ENCODE measurements around the gene PTPN11.
"Not testable (repeated sequence)": the region's sequence is repeated elsewhere in the genome, so short reads cannot be mapped to it uniquely, and the experiment has no call there.

Gene PTPN11

DNA sequence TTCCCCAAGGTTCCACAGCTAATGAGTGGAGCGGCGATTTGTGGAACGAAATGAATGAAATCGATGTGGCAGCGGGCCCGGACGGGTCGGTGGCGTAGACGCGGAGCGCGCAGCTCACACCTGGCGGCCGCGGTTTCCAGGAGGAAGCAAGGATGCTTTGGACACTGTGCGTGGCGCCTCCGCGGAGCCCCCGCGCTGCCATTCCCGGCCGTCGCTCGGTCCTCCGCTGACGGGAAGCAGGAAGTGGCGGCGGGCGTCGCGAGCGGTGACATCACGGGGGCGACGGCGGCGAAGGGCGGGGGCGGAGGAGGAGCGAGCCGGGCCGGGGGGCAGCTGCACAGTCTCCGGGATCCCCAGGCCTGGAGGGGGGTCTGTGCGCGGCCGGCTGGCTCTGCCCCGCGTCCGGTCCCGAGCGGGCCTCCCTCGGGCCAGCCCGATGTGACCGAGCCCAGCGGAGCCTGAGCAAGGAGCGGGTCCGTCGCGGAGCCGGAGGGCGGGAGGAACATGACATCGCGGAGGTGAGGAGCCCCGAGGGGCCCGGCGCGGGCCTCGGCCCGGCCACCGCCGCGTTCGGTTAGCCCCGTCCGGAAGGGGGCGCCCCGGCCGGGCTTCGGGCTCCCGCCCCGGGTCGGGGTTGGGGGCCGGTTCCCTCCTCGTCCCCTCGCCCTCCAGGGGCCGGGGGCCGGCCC lies at the start of gene PTPN11:
Gene PTPN11 (plus strand): TSS at position 340 of the 689 bp plus-strand sequence. CDS start 165 bp downstream, at position 505.
- peak; percentile 63 for DNase-seq (ENCODE audit: low spot score)

DNA sequence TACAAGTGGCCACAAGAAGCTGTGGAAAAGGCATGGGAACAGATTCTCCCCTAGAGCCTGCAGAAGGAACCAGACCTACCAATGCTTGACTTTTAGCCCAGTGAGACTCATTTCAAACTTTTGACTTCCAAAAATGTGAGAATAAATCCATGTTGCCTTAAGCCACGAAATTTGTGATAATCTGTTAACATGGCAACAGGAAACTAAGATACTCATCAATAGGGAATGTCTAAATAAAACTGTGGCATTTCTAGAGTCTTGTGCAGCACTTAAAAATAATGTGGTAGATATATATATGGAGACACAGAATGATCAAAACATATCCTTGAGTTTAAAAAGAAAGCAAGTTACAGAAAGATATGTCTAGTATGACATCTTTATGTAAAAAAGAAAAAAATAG lies 48.5 kb upstream of the PTPN11 start:
- DNase-seq (ENCODE audit: low spot score): no peak

DNA sequence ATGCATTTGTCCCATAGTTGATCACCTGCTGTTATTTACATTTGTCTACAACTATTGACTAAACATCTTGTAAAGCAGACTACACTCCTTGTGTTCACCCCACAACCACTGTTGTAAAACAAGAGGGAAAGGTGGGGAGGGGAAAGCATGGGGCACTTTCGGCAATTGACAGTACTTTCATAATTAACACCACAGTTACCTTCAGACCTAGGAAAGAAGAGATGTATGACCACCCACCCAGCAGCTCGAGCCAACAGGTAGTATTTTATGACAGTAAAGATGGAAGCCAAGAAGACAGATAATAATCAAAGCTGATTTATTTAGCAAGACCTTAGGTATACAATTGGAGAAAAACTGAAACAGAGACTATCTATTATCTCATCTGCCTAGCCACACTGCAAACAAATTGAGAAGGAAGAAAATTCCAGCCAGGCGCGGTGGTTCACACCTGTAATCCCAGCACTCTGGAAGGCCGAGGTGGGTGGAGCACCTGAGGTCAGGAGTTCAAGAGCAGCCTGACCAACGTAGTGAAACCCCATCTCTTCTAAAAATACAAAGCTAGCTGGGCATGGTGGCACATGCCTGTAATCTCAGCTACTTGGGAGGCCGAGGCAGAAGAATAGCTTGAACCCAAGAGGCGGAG lies 47.8 kb upstream of the PTPN11 start:
- DNase-seq (ENCODE audit: low spot score): no peak

DNA sequence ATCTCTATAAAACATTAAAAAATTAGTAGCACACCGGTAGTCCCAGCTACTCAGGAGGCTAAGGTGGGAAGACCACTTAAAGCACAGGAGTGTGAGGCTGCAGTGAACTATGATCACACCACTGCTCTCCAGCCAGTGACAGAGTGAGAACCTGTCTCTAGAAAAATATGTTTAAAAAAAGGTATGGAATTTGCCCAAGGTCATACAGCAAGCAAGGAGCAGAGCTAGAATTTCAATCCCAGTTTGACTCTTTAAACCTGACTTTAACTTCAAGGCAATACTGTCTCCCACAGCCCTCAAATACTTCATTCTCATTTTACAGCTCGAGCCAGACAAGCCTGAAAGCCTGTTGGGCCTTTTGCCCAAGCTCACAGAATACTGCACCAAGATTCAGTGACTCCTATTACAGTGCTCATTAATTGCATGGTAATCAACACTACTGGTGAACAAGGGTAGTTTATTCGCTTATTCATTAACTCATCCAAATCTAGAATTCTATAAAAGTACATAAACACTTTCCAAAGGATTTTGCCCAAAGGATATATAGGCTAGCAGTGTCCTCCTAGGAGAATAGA lies 44.5 kb upstream of the PTPN11 start:
- no peak for DNase-seq (ENCODE audit: low spot score)

DNA sequence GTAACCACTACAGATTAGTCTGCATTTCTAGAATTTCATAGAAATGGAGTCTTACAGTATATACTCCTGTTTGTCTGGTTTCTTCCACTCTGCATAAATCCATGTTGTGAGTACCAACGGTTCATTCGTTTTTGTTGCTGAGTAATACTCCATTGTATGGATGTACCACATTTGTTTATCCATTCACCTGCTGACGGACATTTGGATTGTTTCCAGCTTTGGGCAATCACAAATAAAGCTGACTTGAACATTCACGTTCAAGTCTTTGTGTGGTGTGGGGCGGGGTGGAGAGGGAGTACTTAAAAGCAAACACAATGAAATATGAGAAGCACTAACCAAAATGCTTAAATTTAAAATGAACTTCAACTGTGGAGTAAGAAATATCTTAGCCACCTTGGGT lies 43.6 kb upstream of the PTPN11 start:
- no peak for DNase-seq (ENCODE audit: low spot score)

DNA sequence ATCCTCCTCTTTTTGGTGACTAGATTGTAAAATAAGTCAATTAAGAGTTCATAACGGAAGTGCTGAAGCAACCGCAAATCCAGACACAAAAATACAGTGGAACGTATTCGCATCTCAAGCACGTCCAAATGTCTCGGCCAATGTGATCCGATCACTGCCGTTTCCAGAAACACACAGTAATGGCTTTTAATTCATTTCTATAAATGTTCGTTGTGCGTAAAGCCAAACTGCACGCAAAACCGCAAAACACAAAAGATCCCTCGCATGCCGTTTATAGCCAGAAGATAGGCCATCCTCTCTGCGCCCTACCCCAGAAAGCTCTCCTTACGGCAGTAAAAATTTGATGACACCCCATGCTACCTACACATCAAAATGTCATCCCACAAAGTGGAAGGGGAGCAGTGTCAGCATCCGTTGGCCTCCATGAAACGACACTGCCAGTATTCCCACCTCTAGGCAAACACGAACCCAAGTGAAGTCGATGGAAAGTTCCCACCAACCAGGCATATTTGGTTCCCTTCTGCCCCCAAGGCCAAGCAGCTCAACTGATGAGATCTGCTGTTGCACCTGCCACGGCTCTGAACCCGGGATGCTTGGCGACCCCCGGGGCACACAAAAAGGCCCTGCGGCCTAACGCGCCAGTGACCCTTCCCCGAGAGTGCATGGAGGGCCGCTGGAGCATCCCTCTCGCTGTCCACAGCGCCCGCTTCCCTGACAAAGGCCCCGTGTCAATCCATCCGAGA lies 37.9 kb upstream of the PTPN11 start:
- no peak for DNase-seq (ENCODE audit: low spot score)

DNA sequence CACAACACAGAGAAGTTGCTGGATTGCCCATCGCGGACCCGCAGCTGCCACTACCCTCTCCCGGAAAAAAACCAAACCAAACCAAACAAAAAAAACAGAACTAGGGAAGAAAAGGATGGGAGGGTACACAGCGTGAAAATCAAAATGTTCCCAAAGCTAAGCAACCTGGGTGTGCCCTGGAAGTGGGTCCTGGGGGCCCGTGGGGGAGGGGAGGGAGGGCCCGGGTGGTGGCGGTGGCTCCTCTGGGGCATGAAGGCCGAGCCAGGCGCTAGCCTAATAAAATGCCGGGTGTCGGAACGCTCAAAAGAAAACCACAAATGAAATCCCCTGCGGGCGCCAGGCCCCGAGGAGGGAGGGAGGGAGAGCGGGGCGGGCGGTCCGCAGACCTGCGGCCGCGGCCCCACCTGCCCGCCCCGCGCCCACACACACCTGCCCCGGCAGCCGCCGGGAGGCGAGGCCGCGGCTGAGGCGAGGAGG lies 37.3 kb upstream of the PTPN11 start:
- DNase-seq (ENCODE audit: low spot score): peak; percentile 42

DNA sequence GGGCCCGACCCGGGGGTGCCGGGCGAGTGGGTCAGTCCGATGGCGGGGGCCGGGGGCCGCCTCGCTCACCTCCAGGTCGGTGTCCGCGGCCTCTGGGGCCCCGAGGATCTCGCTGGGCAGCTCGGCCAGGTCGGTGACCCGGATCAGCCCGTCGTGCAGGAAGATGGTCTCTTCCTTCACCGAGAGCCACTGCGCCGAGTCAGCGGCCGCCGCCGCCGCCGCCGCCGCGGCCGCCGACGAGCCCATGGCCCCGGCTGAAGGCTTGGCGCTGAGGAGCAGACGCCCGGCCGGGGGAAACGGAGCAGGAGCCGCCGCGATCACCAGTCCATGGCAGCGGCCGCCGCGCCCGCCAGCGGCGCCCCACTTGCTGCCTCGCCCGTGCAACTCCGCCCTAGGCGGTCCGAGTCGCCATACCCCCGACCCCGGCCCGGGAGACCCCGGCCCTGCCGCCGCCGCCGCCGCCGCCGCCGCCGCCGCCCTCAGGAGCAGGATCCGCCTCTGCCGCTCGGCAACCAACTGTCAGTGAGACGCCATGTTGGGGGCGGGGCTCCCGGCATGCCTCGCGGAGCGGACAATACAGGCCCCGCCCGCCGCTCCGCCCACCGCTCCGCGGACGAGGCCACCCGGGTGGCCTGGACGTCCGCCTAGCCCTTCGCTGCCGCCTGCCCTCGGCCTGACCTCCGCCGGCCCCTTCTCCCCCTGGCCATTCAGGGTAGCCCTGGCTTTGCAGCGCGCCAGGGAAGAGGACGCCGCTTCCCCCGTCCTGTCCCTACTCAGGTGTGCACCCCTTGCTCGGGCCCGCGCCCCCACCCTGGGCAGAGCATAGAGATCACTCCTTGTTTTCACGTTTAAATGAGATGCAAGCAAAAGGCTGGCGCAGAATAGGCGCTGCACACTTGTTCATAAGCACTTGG lies 36.6 kb upstream of the PTPN11 start, which contains the start of gene HECTD4:
Gene HECTD4 (minus strand): TSS at position 549 of the 914 bp plus-strand sequence. CDS start 303 bp downstream, at position 246.
- DNase-seq (ENCODE audit: low spot score): peak; percentile 92

DNA sequence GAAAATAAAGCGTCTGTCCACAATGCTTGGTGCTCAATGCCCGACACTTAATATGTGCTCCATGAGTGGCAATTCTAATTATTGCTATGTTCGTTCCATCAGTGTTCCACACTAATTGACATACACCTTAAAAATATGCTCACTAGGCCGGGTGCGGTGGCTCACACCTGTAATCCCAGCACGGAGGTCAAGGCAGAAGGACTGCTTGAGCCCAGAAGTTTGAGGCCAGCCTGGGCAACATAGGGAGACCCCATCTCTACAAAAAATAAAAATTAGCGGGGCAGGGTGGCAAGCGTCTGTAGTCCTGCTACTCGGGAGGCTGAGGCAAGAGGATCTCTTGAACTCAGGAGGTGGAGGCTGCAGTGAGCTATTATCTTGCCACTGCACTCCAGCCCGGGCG lies 35.9 kb upstream of the PTPN11 start:
- DNase-seq (ENCODE audit: low spot score): no peak

DNA sequence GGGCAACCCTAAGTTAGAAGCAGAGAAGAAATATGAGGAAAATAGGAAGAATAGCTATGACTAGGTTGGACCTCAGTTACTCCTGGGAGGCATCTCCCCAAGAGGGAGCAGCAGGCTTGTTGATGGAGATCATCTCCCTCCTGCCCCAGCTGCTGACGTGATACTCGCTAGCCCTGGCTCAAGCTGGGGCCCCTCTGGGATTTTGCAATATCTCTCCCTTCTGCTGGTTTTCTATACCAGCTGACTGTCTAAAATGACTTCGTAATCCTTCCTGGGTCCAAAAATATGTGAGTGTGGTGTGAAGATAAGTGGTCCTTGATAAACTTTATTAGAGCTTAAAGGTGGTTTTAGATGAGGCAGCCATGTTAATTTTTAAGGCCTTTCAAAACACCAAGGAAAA lies 32.0 kb upstream of the PTPN11 start:
- peak; percentile 40 for DNase-seq (ENCODE audit: low spot score)

DNA sequence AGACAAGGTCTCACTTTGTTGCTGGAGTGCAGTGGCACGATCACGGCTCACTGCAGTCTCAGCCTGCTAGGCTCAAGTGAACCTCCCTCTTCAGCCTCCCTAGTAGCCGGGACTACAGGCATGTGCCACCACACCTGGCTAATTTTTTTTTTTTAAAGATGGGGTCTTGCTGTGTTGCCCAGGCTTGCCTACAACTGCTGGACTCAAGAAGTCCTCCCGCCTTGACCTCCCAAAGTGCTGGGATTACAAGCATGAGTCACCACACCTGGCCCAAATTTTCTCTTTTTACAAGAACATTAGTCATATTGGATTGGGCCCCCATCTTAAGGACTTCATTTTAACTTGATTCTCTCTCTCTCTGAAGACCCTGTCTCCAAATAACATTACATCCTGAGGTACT lies 29.5 kb upstream of the PTPN11 start:
- DNase-seq (ENCODE audit: low spot score): no peak

DNA sequence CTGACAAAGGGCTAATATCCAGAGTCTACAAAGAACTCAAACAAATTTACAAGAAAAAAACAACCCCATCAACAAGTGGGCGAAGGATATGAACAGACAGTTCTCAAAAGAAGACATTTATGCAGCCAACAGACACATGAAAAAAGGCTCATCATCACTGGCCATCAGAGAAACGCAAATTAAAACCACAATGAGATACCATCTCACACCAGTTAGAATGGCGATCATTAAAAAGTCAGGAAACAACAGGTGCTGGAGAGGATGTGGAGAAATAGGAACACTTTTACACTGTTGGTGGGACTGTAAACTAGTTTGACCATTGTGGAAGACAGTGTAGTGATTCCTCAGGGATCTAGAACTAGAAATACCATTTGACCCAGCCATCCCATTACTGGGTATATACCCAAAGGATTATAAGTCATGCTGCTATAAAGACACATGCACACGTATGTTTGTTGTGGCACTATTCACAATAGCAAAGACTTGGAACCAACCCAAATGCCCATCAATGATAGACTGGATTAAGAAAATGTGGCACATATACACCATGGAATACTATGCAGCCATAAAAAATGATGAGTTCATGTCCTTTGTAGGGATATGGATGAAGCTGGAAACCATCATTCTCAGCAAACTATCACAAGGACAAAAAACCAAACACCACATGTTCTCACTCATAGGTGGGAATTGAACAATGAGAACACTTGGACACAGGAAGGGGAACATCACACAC lies 28.7 kb upstream of the PTPN11 start:
- not testable (repeated sequence) for DNase-seq (ENCODE audit: low spot score)

DNA sequence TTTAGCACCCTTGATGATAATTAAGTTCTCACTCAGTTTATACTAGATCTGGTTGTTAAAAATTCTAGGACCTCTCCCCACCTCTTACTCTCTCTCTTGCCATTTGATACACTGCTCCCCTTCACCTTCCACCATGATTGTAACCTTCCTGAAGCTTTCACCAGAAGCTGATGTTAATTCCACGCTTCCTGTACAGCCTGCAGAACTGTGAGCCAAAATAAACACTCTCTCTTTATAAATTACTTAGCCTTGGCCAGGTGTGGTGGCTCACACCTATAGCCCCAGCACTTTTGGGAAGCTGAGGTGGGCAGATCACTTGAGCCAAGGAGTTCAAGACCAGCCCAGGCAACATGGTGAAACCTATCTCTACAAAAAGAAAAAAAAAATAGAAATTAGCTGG lies 25.4 kb upstream of the PTPN11 start:
- DNase-seq (ENCODE audit: low spot score): no peak

DNA sequence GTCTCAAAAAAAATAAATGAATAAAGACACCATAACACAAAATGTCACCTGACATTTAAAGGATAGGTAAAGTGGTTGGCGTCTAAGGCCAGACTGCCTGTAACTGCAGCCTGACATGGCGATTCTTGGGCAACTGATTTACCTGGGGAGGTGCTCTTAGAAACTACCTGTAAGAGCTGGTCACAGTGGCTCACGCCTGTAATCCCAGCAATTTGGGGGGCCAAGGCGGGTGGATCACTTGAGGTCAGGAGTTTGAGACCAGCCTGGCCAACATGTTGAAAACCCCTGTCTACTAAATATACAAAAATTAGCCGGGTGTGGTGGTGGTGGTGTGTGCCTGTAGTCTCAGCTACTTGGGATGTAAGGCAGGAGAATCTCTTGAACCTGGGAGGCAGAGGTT lies 17.7 kb upstream of the PTPN11 start:
- DNase-seq (ENCODE audit: low spot score): no peak

DNA sequence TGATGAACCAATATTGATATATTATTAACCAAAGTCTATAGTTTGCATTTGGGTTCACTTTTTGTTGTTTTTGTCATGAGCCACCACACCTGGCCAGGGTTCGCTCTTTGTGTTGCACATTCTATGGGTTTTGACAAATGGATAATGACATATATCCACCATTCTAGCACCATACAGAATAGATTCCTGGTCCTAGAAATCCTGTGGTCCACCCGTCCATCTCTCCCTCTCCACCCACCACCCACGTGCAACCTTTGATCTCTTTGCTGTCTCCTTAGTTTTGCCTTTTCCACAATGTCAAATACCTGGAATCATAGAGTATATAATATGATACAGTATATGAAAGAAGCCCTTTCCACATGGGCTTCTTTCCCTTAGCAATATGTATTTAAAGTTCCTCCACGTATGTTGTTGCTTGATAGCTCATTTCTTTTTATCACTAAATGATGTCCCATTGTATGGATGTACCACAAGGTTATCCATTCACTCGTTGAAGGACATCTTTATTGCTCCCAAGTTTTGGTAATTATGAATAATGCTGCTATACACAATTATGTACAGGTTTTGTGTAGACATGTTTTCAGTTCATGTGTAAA lies 16.7 kb upstream of the PTPN11 start:
- DNase-seq (ENCODE audit: low spot score): no peak

DNA sequence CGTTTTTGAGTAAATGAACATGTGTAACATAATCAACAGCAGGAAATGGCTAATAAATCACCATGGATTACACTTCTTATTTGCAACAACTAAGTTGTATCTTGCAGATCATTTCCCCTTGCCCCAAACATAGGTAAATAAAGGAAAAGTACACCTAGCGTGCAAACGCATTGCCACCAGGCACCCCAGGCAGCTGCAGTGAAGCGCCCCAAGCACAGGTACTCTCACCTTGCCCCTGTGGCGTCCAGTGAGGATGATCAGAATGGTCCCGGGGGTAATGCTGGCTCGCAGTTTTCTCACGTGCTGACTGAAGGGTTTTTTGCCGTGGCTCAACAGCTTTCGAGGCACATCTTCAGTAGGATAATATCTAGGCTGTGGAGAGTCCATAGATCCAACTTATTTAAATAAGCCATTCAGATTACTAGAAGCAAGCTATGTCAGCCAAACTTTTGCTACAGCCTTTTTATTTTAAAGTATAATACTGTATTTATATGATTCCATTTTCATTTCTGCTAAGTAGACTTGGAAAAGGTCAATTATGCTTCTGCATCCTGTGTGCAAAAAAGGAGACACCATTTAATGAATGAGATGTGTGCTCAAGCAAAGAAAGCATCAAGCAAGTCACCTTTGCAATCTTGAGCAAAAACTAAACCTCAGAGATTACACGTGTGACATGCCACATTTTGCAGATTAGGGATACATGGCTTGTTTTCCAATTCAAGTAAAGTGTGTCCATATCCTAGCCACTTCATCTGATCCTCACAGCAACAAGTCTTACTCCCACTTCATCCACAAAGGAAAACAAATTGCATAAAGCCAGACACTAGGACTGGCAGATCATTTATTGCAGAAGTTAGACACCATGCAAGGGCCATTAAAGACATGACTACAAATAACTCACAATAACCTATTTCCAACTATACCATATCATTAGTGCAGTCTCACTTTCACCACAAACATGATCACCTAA lies 11.9 kb upstream of the PTPN11 start:
- no peak for DNase-seq (ENCODE audit: low spot score)

DNA sequence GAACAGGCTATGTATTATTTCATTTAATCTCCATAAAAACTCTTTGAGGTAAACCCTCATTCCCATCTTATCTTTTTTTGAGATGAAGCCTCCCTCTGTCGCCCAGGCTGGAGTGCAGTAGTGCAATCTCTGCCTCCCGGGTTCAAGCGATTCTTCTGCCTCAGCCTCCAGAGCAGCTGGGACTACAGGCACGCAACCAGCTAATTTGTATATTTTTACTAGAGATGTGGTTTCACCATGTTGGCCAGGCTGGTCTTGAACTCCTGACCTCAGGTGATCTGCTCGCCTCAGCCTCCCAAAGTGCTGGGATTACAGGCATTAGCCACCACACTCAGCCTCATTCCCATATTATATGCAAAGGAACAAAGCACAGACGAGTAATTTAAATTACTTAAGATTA lies 11.1 kb upstream of the PTPN11 start:
- not testable (repeated sequence) for DNase-seq (ENCODE audit: low spot score)

DNA sequence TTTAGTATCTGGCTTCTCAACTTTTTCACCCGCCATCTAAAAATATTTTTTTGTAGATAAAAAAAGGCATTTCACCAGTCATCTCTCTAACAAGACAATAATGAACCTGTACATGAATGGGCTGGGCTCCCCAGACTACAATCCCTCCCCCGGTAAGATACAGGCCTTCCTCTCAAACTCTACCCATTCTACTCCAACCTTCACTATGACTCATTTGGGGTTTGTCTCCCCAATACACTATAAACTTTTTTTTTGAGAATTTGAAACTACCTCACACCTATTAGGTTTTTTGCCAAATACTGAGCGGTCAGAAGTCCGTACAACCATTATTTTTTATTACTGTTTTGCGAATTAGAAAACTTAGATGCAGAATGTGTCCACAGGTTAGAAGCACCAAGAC lies 10.1 kb upstream of the PTPN11 start:
- DNase-seq (ENCODE audit: low spot score): no peak
